ENCODE data around the gene CCDC54. TPM values are rescaled to one million over a fixed set of nuclear protein-coding genes. Genes with fewer than 3 reads are reported as not detected.

CCDC54 gene
- total RNA-seq, 2 experiments from 2014 or later, result not detected

GRCh38 chr3:107372506-107372905 lies 4.7 kb upstream of the CCDC54 start:
- Mint-ChIP-seq H3K4me3 (no peak overlapping the region), H3K36me3 (ENCODE audit: low read depth) (no peaks in the 10 kb centered on the region), H3K9me3 (no peaks in the 10 kb centered on the region), H3K4me1 (ENCODE audit: low read depth) (no peaks in the 10 kb centered on the region), H3K27ac (no peak overlapping the region), H3K27me3 (peaks cover 7% of the 10 kb centered on the region)
- no peaks in the 10 kb centered on the region for H3K4me1 ChIP-seq (ENCODE audit: insufficient read depth, low read length)
- TF ChIP-seq CTCF (IDR thresholded peaks at IDR 0.05), result no peak
- H3K9me3 ChIP-seq (ENCODE audit: control insufficient read depth in 1 of 2, insufficient read depth in 1 of 2, low read length in 2 of 2), result no peaks in the 10 kb centered on the region
- intact Hi-C loops (cut with DNase I, micrococcal nuclease), result no loop called here
- no peak for ATAC-seq (ENCODE audit: poor library complexity)
- no peaks in the 10 kb centered on the region for H3K36me3 ChIP-seq (ENCODE audit: insufficient read depth, low read length)
- ChIA-PET CTCF (no interaction called here), POLR2A (no interaction called here)
- DNase-seq, result no peak
- no peak overlapping the region for H3K4me3 ChIP-seq (ENCODE audit: low read length)
- H3K27me3 ChIP-seq (ENCODE audit: control insufficient read depth in 1 of 2, insufficient read depth in 2 of 2, low read length in 2 of 2), result peaks cover 0 to under 1% of the 10 kb centered on the region in 2 experiments
- no peak overlapping the region for H3K27ac ChIP-seq (ENCODE audit: low read depth in 1 of 2, low read length in 2 of 2)

GRCh38 chr3:107373896-107374295 lies 3.3 kb upstream of the CCDC54 start:
- Histone ChIP-seq H3K36me3 (ENCODE audit: insufficient read depth, low read length) (no peaks in the 10 kb centered on the region), H3K9me3 (ENCODE audit: control insufficient read depth in 1 of 2, insufficient read depth in 1 of 2, low read length in 2 of 2) (no peaks in the 10 kb centered on the region), H3K27ac (ENCODE audit: low read depth in 1 of 2, low read length in 2 of 2) (no peak overlapping the region), H3K4me3 (ENCODE audit: low read length) (no peak overlapping the region), H3K4me1 (ENCODE audit: insufficient read depth, low read length) (no peaks in the 10 kb centered on the region), H3K27me3 (ENCODE audit: control insufficient read depth in 1 of 2, insufficient read depth in 2 of 2, low read length in 2 of 2) (peaks cover 0 to 4% of the 10 kb centered on the region in 2 experiments)
- DNase-seq (no peak), ATAC-seq (ENCODE audit: poor library complexity) (no peak)
- Mint-ChIP-seq H3K4me3 (no peak overlapping the region), H3K27me3 (peaks cover 8% of the 10 kb centered on the region), H3K36me3 (ENCODE audit: low read depth) (no peaks in the 10 kb centered on the region), H3K9me3 (no peaks in the 10 kb centered on the region), H3K27ac (no peak overlapping the region), H3K4me1 (ENCODE audit: low read depth) (no peaks in the 10 kb centered on the region)
- ChIA-PET CTCF (no interaction called here), POLR2A (no interaction called here)
- no peak for TF ChIP-seq CTCF (IDR thresholded peaks at IDR 0.05)
- intact Hi-C loops (cut with DNase I, micrococcal nuclease), result no loop called here

- no peaks in the 10 kb centered on the region for H3K36me3 ChIP-seq (ENCODE audit: insufficient read depth, low read length)
- no peak for TF ChIP-seq CTCF (IDR thresholded peaks at IDR 0.05)
- Mint-ChIP-seq H3K4me3 (no peak overlapping the region), H3K27me3 (peaks cover 11% of the 10 kb centered on the region), H3K9me3 (no peaks in the 10 kb centered on the region), H3K4me1 (ENCODE audit: low read depth) (no peaks in the 10 kb centered on the region), H3K36me3 (ENCODE audit: low read depth) (no peaks in the 10 kb centered on the region), H3K27ac (no peak overlapping the region)
- ChIA-PET CTCF (no interaction called here), POLR2A (no interaction called here)
- H3K27ac ChIP-seq (ENCODE audit: low read depth in 1 of 2, low read length in 2 of 2), result no peak overlapping the region
- no peaks in the 10 kb centered on the region for H3K4me1 ChIP-seq (ENCODE audit: insufficient read depth, low read length)
- DNase-seq (no peak), ATAC-seq (ENCODE audit: poor library complexity) (no peak)
- H3K4me3 ChIP-seq (ENCODE audit: low read length), result no peak overlapping the region
- H3K27me3 ChIP-seq (ENCODE audit: control insufficient read depth in 1 of 2, insufficient read depth in 2 of 2, low read length in 2 of 2), result peaks cover 0 to 4% of the 10 kb centered on the region in 2 experiments
- no peaks in the 10 kb centered on the region for H3K9me3 ChIP-seq (ENCODE audit: control insufficient read depth in 1 of 2, insufficient read depth in 1 of 2, low read length in 2 of 2)
- intact Hi-C loops (cut with DNase I, micrococcal nuclease), result no loop called here
These were observed 1.6 kb upstream of the CCDC54 start for GRCh38 chr3:107375682-107376081.

All from CD4-positive, alpha-beta T cell (primary cell).